Right renal cortex interstitium (tissue), 3 donors: ENCODE measurements around the gene KDM4F. TPM values are rescaled to one million over a fixed set of nuclear protein-coding genes. Genes with fewer than 3 reads are reported as not detected.
"Not testable (repeated sequence)": the region's sequence is repeated elsewhere in the genome, so short reads cannot be mapped to it uniquely, and the experiment has no call there.

Source experiments
- DNase-seq, 3 donors: peaks; one replicate each; pipeline ENCODE4 v3.0.0-alpha.2; 2013; ENCODE audit warnings: low read depth in 3 of 3, low spot score in 2 of 3
- polyA plus RNA-seq, 3 donors: library from polyadenylated mRNA; unstranded; fragments of 120-200 nt; gene quantifications; one replicate each; pipeline ENCODE4 v1.2.1, GENCODE V29; 2013; ENCODE audit not compliant: insufficient read length in 3 of 3

The KDM4F gene
- not detected for polyA plus RNA-seq

GRCh38 chr11:95049122-95049521 is at the start of gene KDM4F:
Gene KDM4F, plus strand, starts transcription at chr11:95049422.
- DNase-seq = not testable (repeated sequence)

GRCh38 chr11:95003716-95004115 is 45.5 kb upstream of the KDM4F start:
- no peak for DNase-seq

GRCh38 chr11:95005642-95006041 is 43.6 kb upstream of the KDM4F start:
- no peak for DNase-seq

- no peak for DNase-seq
These were observed 37.8 kb upstream of the KDM4F start for GRCh38 chr11:95011376-95011775.

- no peak for DNase-seq
These were observed 34.9 kb upstream of the KDM4F start for GRCh38 chr11:95014184-95014821.

- DNase-seq = no peak
These were observed 33.1 kb upstream of the KDM4F start for GRCh38 chr11:95016139-95016538.

- DNase-seq = not testable (repeated sequence)
These were observed 27.8 kb upstream of the KDM4F start for GRCh38 chr11:95021468-95021867.

- DNase-seq = no peak
These were observed 24.3 kb upstream of the KDM4F start, which contains the start of gene KDM4E for GRCh38 chr11:95024958-95025357. Gene KDM4E, plus strand, starts transcription at chr11:95025258. Its CDS starts 300 bp downstream, at chr11:95025558.

GRCh38 chr11:95025594-95025993 is 23.6 kb upstream of the KDM4F start:
- not testable (repeated sequence) for DNase-seq

GRCh38 chr11:95028357-95028756 is 20.9 kb upstream of the KDM4F start:
- DNase-seq = no peak

GRCh38 chr11:95033051-95033450 is 16.2 kb upstream of the KDM4F start:
- DNase-seq = no peak

- no peak for DNase-seq
These were observed 13.9 kb upstream of the KDM4F start for GRCh38 chr11:95035316-95035715.

- not testable (repeated sequence) for DNase-seq
These were observed 11.7 kb upstream of the KDM4F start for GRCh38 chr11:95037356-95038035.

- no peak for DNase-seq
These were observed 7.0 kb upstream of the KDM4F start for GRCh38 chr11:95042239-95042638.

GRCh38 chr11:95042906-95043305 is 6.3 kb upstream of the KDM4F start:
- DNase-seq = no peak

- DNase-seq = no peak
These were observed 5.2 kb upstream of the KDM4F start for GRCh38 chr11:95044010-95044409.

GRCh38 chr11:95045812-95046211 is 3.4 kb upstream of the KDM4F start:
- DNase-seq = no peak

- no peak for DNase-seq
These were observed 1.5 kb downstream of the KDM4F start for GRCh38 chr11:95050595-95051202.

GRCh38 chr11:95054356-95054755 is 5.1 kb downstream of the KDM4F start:
- no peak for DNase-seq

GRCh38 chr11:95055283-95055897 is 6.2 kb downstream of the KDM4F start:
- no peak for DNase-seq

- DNase-seq = no peak
These were observed 8.7 kb downstream of the KDM4F start for GRCh38 chr11:95057959-95058358.
